ENCODE data around the gene SCGN. TPM values are rescaled to one million over a fixed set of nuclear protein-coding genes. Genes with fewer than 3 reads are reported as not detected.
A peak's percentile ranks its signal among the peaks of the same experiment; 100 is the strongest.

The SCGN gene
- total and polyA plus RNA-seq, 2 of the 13 experiments (the other 11 are each of a cell fraction or from before 2014, with no cell fraction given) = 2.9 to 29.0 TPM

- no peak for TF ChIP-seq ZBED4 (CRISPR knock-in tag; IDR thresholded peaks at IDR 0.05; ENCODE audit: borderline replicate concordance)
- no peak for TF ChIP-seq DPF2 (CRISPR knock-in tag; IDR thresholded peaks at IDR 0.05; ENCODE audit: borderline replicate concordance, low read depth)
- 0 out of 2 replicates have a peak, but pooled peaks have one; percentile 14 for TF ChIP-seq FOXA3 (CRISPR knock-in tag; IDR thresholded peaks at IDR 0.05)
- TF ChIP-seq ZNF30 (CRISPR knock-in tag; IDR thresholded peaks at IDR 0.05) = no peak
- 0 out of 2 replicates have a peak, but pooled peaks have one; percentile 20 for TF ChIP-seq MED1 (CRISPR knock-in tag; IDR thresholded peaks at IDR 0.05)
- no peak for TF ChIP-seq HNRNPLL (IDR thresholded peaks at IDR 0.05; ENCODE audit: low read depth, low read length, poor library complexity, severe bottlenecking)
- no peak for TF ChIP-seq CERS6 (CRISPR knock-in tag; IDR thresholded peaks at IDR 0.05)
- TF ChIP-seq SALL1 (CRISPR knock-in tag; IDR thresholded peaks at IDR 0.05) = peak; percentile 78
- TF ChIP-seq GATAD2A (CRISPR knock-in tag; IDR thresholded peaks at IDR 0.05) = peak; percentile 54; the same call in 1 of the 2 replicates
- TF ChIP-seq CEBPG (CRISPR knock-in tag; IDR thresholded peaks at IDR 0.05) = 0 out of 2 replicates have a peak, but pooled peaks have one; percentile 11
- TF ChIP-seq ZNF569 (CRISPR knock-in tag; IDR thresholded peaks at IDR 0.05; ENCODE audit: borderline replicate concordance) = no peak
- TF ChIP-seq ZSCAN25 (CRISPR knock-in tag; IDR thresholded peaks at IDR 0.05) = no peak; the same call in 1 of the 2 replicates
- TF ChIP-seq ZNF331 (CRISPR knock-in tag; IDR thresholded peaks at IDR 0.05) = 0 out of 2 replicates have a peak, but pooled peaks have one; percentile 13
- TF ChIP-seq ZNF441 (CRISPR knock-in tag; IDR thresholded peaks at IDR 0.05; ENCODE audit: borderline replicate concordance) = no peak
- TF ChIP-seq ZNF644 (CRISPR knock-in tag; IDR thresholded peaks at IDR 0.05; ENCODE audit: low read depth) = 0 out of 2 replicates have a peak, but pooled peaks have one; percentile 45
- TF ChIP-seq TRAFD1 (CRISPR knock-in tag; IDR thresholded peaks at IDR 0.05; ENCODE audit: borderline replicate concordance) = no peak
- no peak for TF ChIP-seq NONO (IDR thresholded peaks at IDR 0.05)
- 0 out of 2 replicates have a peak, but pooled peaks have one; percentile 24 for TF ChIP-seq NONO (CRISPR knock-in tag; conservative IDR thresholded peaks at IDR 0.05)
- TF ChIP-seq AKAP8 (CRISPR knock-in tag; IDR thresholded peaks at IDR 0.05) = no peak
- TF ChIP-seq TCF7L2 (IDR thresholded peaks at IDR 0.05; ENCODE audit: low read depth, low read length) = no peak
- no peak for TF ChIP-seq PBX3 (CRISPR knock-in tag; IDR thresholded peaks at IDR 0.05; ENCODE audit: borderline replicate concordance)
- no peak for TF ChIP-seq DNMT3B (CRISPR knock-in tag; conservative IDR thresholded peaks at IDR 0.05)
- TF ChIP-seq, protein P1, sequence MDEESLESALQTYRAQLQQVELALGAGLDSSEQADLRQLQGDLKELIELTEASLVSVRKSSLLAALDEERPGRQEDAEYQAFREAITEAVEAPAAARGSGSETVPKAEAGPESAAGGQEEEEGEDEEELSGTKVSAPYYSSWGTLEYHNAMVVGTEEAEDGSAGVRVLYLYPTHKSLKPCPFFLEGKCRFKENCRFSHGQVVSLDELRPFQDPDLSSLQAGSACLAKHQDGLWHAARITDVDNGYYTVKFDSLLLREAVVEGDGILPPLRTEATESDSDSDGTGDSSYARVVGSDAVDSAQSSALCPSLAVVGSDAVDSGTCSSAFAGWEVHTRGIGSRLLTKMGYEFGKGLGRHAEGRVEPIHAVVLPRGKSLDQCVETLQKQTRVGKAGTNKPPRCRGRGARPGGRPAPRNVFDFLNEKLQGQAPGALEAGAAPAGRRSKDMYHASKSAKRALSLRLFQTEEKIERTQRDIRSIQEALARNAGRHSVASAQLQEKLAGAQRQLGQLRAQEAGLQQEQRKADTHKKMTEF (CRISPR knock-in tag; IDR thresholded peaks at IDR 0.05) = no peak
Observed at GRCh38 chr6:25715794-25716193, 63.8 kb downstream of the SCGN start (continued).
